PC-3 (cell line): ENCODE measurements around the gene NADSYN1.

ENCODE experiments used
- EZH2phosphoT487 ChIP-seq: fragments of 300-600 bp; sonication (generic); IDR thresholded peaks from 2 replicates; pipeline ENCODE4 v1.6.1; 2018; ENCODE audit warnings: mild to moderate bottlenecking, antibody characterized with exemption, low read length, borderline replicate concordance
- TF ChIP-seq, protein P1 (sequence below): fragments of 300-600 bp; sonication (generic); conservative IDR thresholded peaks from 2 replicates; pipeline ENCODE4 v1.5.1; 2017; ENCODE audit warnings: antibody characterized with exemption, low read depth, mild to moderate bottlenecking, low read length

GRCh38 chr11:71472941-71473792, 20.2 kb downstream of the NADSYN1 start:
- TF ChIP-seq, protein P1, sequence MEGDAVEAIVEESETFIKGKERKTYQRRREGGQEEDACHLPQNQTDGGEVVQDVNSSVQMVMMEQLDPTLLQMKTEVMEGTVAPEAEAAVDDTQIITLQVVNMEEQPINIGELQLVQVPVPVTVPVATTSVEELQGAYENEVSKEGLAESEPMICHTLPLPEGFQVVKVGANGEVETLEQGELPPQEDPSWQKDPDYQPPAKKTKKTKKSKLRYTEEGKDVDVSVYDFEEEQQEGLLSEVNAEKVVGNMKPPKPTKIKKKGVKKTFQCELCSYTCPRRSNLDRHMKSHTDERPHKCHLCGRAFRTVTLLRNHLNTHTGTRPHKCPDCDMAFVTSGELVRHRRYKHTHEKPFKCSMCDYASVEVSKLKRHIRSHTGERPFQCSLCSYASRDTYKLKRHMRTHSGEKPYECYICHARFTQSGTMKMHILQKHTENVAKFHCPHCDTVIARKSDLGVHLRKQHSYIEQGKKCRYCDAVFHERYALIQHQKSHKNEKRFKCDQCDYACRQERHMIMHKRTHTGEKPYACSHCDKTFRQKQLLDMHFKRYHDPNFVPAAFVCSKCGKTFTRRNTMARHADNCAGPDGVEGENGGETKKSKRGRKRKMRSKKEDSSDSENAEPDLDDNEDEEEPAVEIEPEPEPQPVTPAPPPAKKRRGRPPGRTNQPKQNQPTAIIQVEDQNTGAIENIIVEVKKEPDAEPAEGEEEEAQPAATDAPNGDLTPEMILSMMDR, result no peak
- no peak for TF ChIP-seq EZH2phosphoT487
